ENCODE results near the gene PTPA. TPM values are rescaled to one million over a fixed set of nuclear protein-coding genes. Genes with fewer than 3 reads are reported as not detected.
"Not testable (repeated sequence)": the region's sequence is repeated elsewhere in the genome, so short reads cannot be mapped to it uniquely, and the experiment has no call there.

The PTPA gene
- total RNA-seq, 2 donors from 2014 or later, result 94.5 to 142 TPM

DNA sequence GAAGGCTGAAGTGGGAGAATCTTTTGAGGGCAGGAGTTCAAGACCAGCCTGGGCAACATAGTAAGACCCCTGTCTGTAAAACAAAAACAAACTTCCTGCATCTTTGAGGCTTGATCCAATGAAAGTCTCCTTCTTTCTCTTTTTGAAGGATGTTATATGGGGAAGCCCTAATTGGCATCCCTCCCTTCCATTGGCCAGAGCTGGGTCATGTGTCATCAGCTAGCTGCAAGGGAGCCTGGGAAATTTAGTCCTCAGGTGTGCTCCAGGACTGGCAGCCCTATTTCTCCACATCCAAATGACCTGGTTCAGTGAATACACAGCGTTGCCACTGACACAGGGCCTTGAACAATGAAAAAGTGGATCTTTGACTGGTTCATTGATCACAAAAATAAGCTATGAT is 75.8 kb downstream of the PTPA start:
- Histone ChIP-seq H3K27me3 (no peaks in the 10 kb centered on the region), H3K4me3 (no peak overlapping the region), H3K36me3 (no peaks in the 10 kb centered on the region), H3K4me1 (peaks cover 9% of the 10 kb centered on the region), H3K9me3 (no peaks in the 10 kb centered on the region), H3K9ac (ENCODE audit: low read depth in 2 of 2, low read length in 2 of 2) (no peak overlapping the region), H3K27ac (no peak overlapping the region)
- no peak for DNase-seq
- intact Hi-C loops (cut with DNase I), result no loop called here
- no peak for TF ChIP-seq CTCF (IDR thresholded peaks at IDR 0.05)

GRCh38 chr9:129189971-129190370 is 78.8 kb downstream of the PTPA start:
- H3K9me3 ChIP-seq; H3K36me3 ChIP-seq; H3K27ac ChIP-seq; intact Hi-C loops (cut with DNase I); H3K4me1 ChIP-seq; H3K4me3 ChIP-seq; H3K27me3 ChIP-seq; H3K9ac ChIP-seq (ENCODE audit: low read depth in 2 of 2, low read length in 2 of 2); DNase-seq: not testable (repeated sequence)

- H3K27ac ChIP-seq, result no peak overlapping the region
- no peak overlapping the region for H3K9ac ChIP-seq (ENCODE audit: low read depth in 2 of 2, low read length in 2 of 2)
- no peaks in the 10 kb centered on the region for H3K4me1 ChIP-seq
- H3K27me3 ChIP-seq, result no peaks in the 10 kb centered on the region
- DNase-seq, result no peak
- H3K36me3 ChIP-seq, result no peaks in the 10 kb centered on the region
- H3K9me3 ChIP-seq, result no peaks in the 10 kb centered on the region
- no peak for TF ChIP-seq CTCF (IDR thresholded peaks at IDR 0.05)
- intact Hi-C loops (cut with DNase I), result no loop called here
- no peak overlapping the region for H3K4me3 ChIP-seq
Measured at GRCh38 chr9:129191234-129191633, 80.0 kb downstream of the PTPA start.

DNA sequence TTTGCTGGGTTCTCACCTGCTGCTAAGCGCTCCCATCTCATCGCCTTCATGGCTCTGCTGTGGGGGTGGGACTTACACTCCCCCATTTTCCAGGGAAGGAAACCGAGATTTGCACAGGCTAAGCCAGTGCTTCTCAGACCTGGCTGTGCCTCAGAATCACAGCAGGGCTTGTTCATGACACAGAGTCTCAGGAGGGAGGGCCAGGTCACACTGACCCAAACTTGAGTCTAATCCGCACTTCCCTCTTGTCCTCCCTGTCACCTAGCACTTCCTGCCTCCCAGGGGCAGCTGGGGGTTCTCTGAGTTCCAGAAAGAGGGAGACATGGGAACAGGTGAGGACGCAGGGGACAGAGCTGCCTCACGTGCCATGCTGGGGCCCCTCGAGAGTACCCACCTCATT is 82.4 kb downstream of the PTPA start:
- H3K9ac ChIP-seq (ENCODE audit: low read depth in 2 of 2, low read length in 2 of 2), result no peak overlapping the region
- TF ChIP-seq CTCF (IDR thresholded peaks at IDR 0.05), result no peak
- DNase-seq, result no peak
- no peaks in the 10 kb centered on the region for H3K36me3 ChIP-seq
- H3K4me1 ChIP-seq, result no peaks in the 10 kb centered on the region
- intact Hi-C loops (cut with DNase I), result no loop called here
- H3K9me3 ChIP-seq, result no peaks in the 10 kb centered on the region
- H3K27ac ChIP-seq, result no peak overlapping the region
- no peaks in the 10 kb centered on the region for H3K27me3 ChIP-seq
- H3K4me3 ChIP-seq, result no peak overlapping the region

GRCh38 chr9:129194221-129194620 is 83.0 kb downstream of the PTPA start:
- H3K9ac ChIP-seq (ENCODE audit: low read depth in 2 of 2, low read length in 2 of 2), result no peak overlapping the region
- H3K27ac ChIP-seq, result no peak overlapping the region
- no peaks in the 10 kb centered on the region for H3K9me3 ChIP-seq
- H3K36me3 ChIP-seq, result no peaks in the 10 kb centered on the region
- DNase-seq, result no peak
- no peaks in the 10 kb centered on the region for H3K27me3 ChIP-seq
- no peak for TF ChIP-seq CTCF (IDR thresholded peaks at IDR 0.05)
- H3K4me1 ChIP-seq, result no peaks in the 10 kb centered on the region
- H3K4me3 ChIP-seq, result no peak overlapping the region
- intact Hi-C loops (cut with DNase I), result no loop called here

DNA sequence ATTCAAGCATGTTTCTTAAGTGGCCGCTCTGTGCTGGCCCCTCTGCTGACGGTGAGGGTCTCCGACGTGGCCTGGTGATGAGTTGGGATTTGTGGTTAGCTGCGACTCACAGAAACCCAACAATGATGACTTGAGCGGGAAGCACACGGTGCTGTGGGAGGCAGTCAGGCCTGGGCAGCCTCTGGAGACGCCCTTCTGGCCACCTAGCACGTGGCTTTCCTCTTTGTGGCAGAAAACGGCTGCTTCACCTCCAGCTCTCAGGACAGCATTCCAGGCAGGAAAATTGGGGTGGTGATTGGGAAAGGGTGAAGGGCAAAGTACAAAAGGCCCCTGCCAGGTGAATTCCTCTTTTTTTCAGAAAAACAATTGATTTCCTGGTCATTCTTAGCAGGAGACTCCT is 84.4 kb downstream of the PTPA start:
- Histone ChIP-seq H3K27me3 (no peaks in the 10 kb centered on the region), H3K9me3 (no peaks in the 10 kb centered on the region), H3K27ac (no peak overlapping the region), H3K4me3 (no peak overlapping the region), H3K4me1 (no peaks in the 10 kb centered on the region), H3K36me3 (no peaks in the 10 kb centered on the region), H3K9ac (ENCODE audit: low read depth in 2 of 2, low read length in 2 of 2) (no peak overlapping the region)
- TF ChIP-seq CTCF (IDR thresholded peaks at IDR 0.05), result no peak
- intact Hi-C loops (cut with DNase I), result no loop called here
- no peak for DNase-seq

GRCh38 chr9:129197045-129197444 is 85.8 kb downstream of the PTPA start:
- intact Hi-C loops (cut with DNase I); H3K9me3 ChIP-seq; H3K27me3 ChIP-seq; H3K4me1 ChIP-seq; H3K4me3 ChIP-seq; H3K9ac ChIP-seq (ENCODE audit: low read depth in 2 of 2, low read length in 2 of 2); H3K27ac ChIP-seq; DNase-seq; H3K36me3 ChIP-seq: not testable (repeated sequence)
